Esophagus muscularis mucosa (tissue), 4 donors: ENCODE data around the gene PIGT.

Source experiments
- EP300 ChIP-seq: sonication (generic); formaldehyde crosslinking; IDR thresholded peaks from one replicate; pipeline ENCODE4 v1.6.1; 2017; ENCODE audit warnings: antibody characterized with exemption
- POLR2AphosphoS5 ChIP-seq, 2 donors: sonication (generic); formaldehyde crosslinking; IDR thresholded peaks; one replicate each; pipeline ENCODE4 v1.6.1; 2017; ENCODE audit warnings: antibody characterized with exemption in 2 of 2
- TF ChIP-seq, protein P1 (sequence below), 3 experiments: fragments of 200-600 bp in 2 of 3; fragments of 450-650 bp in 1 of 3; sonication (generic) in 2 of 3; IDR thresholded peaks; one replicate each; pipeline ENCODE4 v1.5.1; 2017 to 2019; ENCODE audit warnings: antibody characterized with exemption in 3 of 3, mild to moderate bottlenecking in 2 of 3, moderate library complexity in 1 of 3

DNA sequence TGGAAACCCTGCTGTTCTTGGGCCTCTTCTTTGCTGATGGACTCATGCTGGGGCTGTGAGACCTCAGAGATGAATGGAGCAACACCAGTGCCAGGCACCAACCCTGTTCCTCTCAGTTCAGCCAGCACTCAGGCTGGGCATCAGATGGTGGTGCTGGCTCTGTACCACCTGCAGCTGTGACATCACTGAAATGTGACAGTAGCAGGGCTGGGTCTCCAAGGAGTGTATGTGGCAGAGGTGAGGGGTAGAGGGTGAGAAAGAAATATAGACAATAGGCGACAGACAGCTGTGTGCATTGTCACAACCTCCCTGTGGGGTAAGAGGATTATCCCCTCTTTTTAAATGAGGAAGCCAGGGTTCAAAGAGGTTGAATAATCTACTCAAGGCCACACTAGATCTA lies 37.8 kb upstream of the PIGT start, which contains the start of gene TP53TG5:
- TF ChIP-seq, protein P1, sequence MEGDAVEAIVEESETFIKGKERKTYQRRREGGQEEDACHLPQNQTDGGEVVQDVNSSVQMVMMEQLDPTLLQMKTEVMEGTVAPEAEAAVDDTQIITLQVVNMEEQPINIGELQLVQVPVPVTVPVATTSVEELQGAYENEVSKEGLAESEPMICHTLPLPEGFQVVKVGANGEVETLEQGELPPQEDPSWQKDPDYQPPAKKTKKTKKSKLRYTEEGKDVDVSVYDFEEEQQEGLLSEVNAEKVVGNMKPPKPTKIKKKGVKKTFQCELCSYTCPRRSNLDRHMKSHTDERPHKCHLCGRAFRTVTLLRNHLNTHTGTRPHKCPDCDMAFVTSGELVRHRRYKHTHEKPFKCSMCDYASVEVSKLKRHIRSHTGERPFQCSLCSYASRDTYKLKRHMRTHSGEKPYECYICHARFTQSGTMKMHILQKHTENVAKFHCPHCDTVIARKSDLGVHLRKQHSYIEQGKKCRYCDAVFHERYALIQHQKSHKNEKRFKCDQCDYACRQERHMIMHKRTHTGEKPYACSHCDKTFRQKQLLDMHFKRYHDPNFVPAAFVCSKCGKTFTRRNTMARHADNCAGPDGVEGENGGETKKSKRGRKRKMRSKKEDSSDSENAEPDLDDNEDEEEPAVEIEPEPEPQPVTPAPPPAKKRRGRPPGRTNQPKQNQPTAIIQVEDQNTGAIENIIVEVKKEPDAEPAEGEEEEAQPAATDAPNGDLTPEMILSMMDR (IDR thresholded peaks at IDR 0.05): no peak
- no peak for TF ChIP-seq POLR2AphosphoS5 (IDR thresholded peaks at IDR 0.05)
- no peak for TF ChIP-seq EP300
